ENCODE measurements around the gene SLCO4A1.

The SLCO4A1 gene

DNA sequence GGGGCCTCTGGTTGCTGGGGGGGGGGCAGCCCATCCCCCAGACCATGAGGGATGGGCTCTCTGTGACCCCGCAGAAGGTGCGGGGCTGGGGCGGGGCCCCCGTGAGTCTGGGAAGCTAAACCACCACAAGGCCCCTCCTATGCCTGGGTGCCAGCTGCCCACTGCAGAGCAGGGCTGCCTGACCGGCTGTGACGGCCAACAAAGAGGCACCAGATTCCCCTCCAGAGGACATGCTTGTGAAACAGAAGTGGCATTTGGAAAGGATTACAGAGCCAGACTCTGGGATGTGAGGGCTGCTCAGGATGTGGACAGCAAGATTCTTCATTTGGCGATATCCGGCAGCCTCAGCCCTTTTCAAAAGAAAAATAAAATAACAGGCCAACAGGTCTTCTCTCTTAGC lies 49.9 kb downstream of the SLCO4A1 start:
- no peak overlapping the region for H3K4me3 ChIP-seq (ENCODE audit: low read length)
- no peak for DNase-seq (ENCODE audit: low read depth)
- TF ChIP-seq, protein P1, sequence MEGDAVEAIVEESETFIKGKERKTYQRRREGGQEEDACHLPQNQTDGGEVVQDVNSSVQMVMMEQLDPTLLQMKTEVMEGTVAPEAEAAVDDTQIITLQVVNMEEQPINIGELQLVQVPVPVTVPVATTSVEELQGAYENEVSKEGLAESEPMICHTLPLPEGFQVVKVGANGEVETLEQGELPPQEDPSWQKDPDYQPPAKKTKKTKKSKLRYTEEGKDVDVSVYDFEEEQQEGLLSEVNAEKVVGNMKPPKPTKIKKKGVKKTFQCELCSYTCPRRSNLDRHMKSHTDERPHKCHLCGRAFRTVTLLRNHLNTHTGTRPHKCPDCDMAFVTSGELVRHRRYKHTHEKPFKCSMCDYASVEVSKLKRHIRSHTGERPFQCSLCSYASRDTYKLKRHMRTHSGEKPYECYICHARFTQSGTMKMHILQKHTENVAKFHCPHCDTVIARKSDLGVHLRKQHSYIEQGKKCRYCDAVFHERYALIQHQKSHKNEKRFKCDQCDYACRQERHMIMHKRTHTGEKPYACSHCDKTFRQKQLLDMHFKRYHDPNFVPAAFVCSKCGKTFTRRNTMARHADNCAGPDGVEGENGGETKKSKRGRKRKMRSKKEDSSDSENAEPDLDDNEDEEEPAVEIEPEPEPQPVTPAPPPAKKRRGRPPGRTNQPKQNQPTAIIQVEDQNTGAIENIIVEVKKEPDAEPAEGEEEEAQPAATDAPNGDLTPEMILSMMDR (conservative IDR thresholded peaks at IDR 0.05; ENCODE audit: low read depth, low read length) = no peak

DNA sequence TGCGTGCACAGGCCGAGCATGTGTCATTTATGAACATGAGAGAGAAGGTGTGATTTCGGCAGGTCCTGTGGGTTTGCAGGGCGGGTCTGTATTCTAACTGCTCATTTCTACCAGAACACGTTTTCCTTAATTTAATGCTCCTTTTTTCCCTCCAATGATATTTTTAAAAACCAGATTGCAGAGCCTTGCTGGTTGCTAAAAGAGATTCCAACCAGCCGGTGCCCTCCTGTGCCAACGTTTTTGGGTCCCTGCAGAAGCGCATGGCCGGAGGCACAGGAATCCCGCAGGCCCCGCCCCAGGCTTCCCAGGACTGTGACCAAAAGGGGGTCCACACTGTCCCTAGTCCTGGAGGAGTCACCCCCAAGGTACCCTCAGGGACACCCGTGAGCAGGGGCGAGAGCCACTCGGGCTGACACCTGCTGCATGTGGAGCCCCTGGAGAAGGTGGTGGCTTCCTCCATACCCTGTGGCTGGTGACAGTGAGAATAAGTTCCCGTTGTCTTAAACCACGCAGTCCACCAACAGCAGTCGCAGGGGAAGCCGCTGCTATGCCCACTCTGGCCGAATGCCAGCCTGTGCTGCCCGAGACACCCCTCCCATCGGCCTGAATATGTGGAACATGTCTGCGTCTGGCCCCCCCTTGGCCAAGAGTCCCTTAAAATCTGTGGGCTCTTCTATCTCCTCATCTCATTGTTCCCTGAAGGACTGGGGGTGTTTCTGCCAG lies 50.7 kb downstream of the SLCO4A1 start:
- no peak for DNase-seq (ENCODE audit: low read depth)
- no peak overlapping the region for H3K4me3 ChIP-seq (ENCODE audit: low read length)
- TF ChIP-seq, protein P1 (conservative IDR thresholded peaks at IDR 0.05; ENCODE audit: low read depth, low read length) = no peak

DNA sequence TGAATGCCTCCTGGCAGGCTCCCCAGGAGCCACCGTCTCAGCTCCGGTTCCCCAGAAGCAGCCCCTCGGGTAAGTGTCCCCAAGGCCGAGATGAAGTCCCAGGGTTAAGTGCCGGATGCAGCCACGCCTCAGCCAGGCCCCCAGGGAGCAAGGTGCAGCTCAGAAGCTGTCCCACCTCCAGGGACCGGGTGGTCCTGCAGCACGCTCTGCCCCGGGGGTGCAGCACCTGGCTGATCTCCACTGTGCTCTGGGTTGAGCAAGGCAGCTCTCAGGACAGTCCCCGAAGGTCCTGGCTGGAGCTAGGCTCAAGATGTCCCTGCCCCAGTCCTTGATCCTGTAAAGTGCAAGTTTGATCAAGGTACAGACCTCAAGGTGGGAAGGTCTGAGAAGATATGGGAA lies 51.2 kb downstream of the SLCO4A1 start:
- H3K4me3 ChIP-seq (ENCODE audit: low read length) = no peak overlapping the region
- TF ChIP-seq, protein P1 (conservative IDR thresholded peaks at IDR 0.05; ENCODE audit: low read depth, low read length) = no peak
- no peak for DNase-seq (ENCODE audit: low read depth)

DNA sequence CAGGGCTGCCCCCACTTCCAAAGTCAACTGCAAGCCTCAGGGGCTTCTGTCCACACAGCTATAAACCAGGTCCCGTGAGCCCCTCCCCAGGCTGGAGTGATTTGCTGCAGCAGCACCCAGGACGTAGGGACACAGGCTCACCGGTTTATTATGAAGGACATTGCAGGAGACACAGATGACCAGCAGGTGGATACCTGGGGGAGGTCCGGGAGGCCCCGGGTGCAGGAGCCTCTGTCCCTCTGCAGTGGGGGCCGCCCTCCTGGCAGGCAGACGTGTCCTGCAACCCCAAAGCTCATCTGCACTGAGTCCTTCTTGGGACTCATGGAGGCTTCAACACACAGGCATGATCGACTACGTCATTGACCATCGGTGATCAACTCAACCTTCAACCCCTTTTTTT lies 51.8 kb downstream of the SLCO4A1 start:
- H3K4me3 ChIP-seq (ENCODE audit: low read length) = no peak overlapping the region
- TF ChIP-seq, protein P1 (conservative IDR thresholded peaks at IDR 0.05; ENCODE audit: low read depth, low read length) = no peak
- no peak for DNase-seq (ENCODE audit: low read depth)

DNA sequence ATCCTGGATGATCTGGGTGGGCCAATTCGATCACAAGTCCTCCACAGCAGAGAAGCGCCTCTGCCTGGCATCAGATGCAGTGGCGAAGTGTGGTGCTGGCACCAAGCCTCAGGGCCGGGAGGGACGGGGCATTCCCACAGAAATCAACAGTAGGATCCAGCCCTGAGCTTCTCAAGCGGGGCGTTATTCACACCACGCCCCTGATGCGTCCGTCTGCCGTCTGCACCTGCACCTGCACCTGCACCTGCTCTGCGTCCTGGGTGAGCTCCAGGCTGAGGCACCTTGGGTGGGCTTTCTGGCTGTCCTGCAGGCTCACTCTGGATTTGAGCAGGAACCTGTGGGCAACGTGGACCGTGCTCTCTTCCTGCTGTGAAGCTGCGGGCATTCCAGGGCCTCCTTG lies 52.6 kb downstream of the SLCO4A1 start:
- TF ChIP-seq, protein P1 (conservative IDR thresholded peaks at IDR 0.05; ENCODE audit: low read depth, low read length) = no peak
- no peak for DNase-seq (ENCODE audit: low read depth)

DNA sequence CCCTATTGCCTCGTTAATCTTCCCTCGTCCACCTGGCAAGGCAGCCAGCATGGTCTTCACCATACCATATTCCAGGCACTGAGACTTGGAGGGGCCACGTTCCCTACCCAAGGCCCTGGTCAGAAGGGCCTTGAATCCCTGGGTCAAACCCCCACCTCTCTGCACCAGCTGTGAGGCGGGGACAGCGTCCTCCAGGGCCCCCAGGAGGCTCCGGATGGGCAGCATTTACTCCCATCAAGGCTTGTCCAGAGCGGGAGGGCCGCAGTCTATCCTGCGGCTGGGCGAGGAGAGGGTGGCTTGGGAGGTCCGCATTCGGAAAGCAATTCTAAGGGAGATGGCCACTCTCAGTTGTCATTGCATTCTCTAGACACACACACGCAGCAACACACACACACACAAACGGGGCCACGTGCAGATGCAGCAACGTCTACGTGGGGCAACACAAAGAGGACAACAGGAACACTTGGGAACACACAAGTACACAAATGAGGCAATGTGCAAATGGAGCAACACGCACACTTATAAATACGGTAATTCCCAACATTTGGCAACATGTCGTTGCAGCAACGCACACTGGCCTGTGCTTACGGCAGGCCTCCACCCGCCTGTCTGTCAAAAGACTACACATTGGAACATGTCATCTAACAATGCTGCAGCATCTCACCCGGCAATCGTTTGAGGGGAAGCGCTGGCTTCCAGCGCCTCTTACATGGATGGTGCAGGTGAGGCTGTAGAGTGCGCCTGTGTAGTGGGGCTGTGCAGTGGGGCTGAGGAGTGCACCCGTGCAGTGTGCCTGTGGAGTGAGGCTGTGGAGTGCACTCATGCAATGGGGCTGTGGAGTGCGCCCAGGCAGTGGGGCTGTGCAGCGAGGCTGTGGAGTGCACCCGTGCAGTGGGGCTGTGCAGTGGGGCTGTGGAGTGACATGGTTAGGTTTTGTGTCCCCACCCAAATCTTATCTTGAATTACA lies 53.4 kb downstream of the SLCO4A1 start:
- DNase-seq (ENCODE audit: low read depth) = no peak
- TF ChIP-seq, protein P1 (conservative IDR thresholded peaks at IDR 0.05; ENCODE audit: low read depth, low read length) = no peak
- H3K4me3 ChIP-seq (ENCODE audit: low read length) = no peak overlapping the region

More for the DNA sequence above, 52.6 kb downstream of the SLCO4A1 start:
- no peak overlapping the region for H3K4me3 ChIP-seq (ENCODE audit: low read length)
